Gastroesophageal sphincter (tissue), 4 donors: ENCODE data around the gene CLSTN2. TPM values are rescaled to one million over a fixed set of nuclear protein-coding genes. Genes with fewer than 3 reads are reported as not detected.

Experiments used
- ATAC-seq: fragments of 150-250 bp; one replicate; pipeline ENCODE4 v1.9.1; 2016; ENCODE audit warnings: mild to moderate bottlenecking, moderate library complexity
- H3K27ac ChIP-seq, 4 donors: fragments of 200-600 bp; sonication (generic) in 3 of 4; 1 replicate in 3 of 4; 2 replicates in 1 of 4; pipeline ENCODE4 v1.5.1; 2016 to 2019
- H3K27me3 ChIP-seq: fragments of 200-600 bp; sonication (generic); one replicate; pipeline ENCODE4 v1.5.1; 2019
- H3K36me3 ChIP-seq, 2 donors: fragments of 200-600 bp; sonication (generic); one replicate each; pipeline ENCODE4 v1.5.1; 2019; ENCODE audit warnings: control low read depth in 1 of 2
- H3K4me1 ChIP-seq, 3 donors: fragments of 200-600 bp; sonication (generic); 1 replicate in 2 of 3; 2 replicates in 1 of 3; pipeline ENCODE4 v1.5.1; 2016 to 2019; ENCODE audit warnings: control low read depth in 2 of 3
- H3K4me3 ChIP-seq, 2 donors: fragments of 200-600 bp; sonication (generic); one replicate each; pipeline ENCODE4 v1.5.1; 2019; ENCODE audit warnings: mild to moderate bottlenecking in 1 of 2, moderate library complexity in 1 of 2
- H3K9me3 ChIP-seq, 3 donors: fragments of 200-600 bp; sonication (generic); one replicate each; pipeline ENCODE4 v1.5.1; 2017 to 2019; ENCODE audit warnings: control low read depth in 2 of 3
- EP300 ChIP-seq: sonication (generic); formaldehyde crosslinking; IDR thresholded peaks from one replicate; pipeline ENCODE4 v1.6.1; 2017; ENCODE audit warnings: antibody characterized with exemption, mild to moderate bottlenecking
- POLR2A ChIP-seq, 2 donors: fragments of 450-650 bp; IDR thresholded peaks; one replicate each; pipeline ENCODE4 v1.6.1; 2017; ENCODE audit warnings: antibody characterized with exemption in 2 of 2, mild to moderate bottlenecking in 2 of 2, moderate library complexity in 1 of 2
- POLR2AphosphoS5 ChIP-seq: sonication (generic); formaldehyde crosslinking; IDR thresholded peaks from one replicate; pipeline ENCODE4 v1.6.1; 2017; ENCODE audit warnings: antibody characterized with exemption
- WGBS, 2 donors: methylation state at CpG; one replicate each; pipeline ENCODE4 v1.1.5; 2018; ENCODE audit warnings: low coverage in 1 of 2; 5-methylcytosine and 5-hydroxymethylcytosine counted together
- total RNA-seq, 4 donors: library from RNA; depleted of rRNA; stranded (reverse); fragments of >200 nt; gene quantifications; one replicate each; pipeline ENCODE4 v1.1.0, GENCODE V29; 2016
- TF ChIP-seq, protein P1 (sequence below), 4 experiments: fragments of 200-600 bp in 2 of 4; fragments of 450-650 bp in 2 of 4; sonication (generic) in 1 of 4; IDR thresholded peaks; one replicate each; pipeline ENCODE4 v1.5.1; 2017 to 2019; ENCODE audit warnings: antibody characterized with exemption in 4 of 4, mild to moderate bottlenecking in 2 of 4, moderate library complexity in 2 of 4

Gene CLSTN2
- total RNA-seq, 4 donors from 2014 or later: 6.6 to 9.7 (median 7.7) TPM

DNA sequence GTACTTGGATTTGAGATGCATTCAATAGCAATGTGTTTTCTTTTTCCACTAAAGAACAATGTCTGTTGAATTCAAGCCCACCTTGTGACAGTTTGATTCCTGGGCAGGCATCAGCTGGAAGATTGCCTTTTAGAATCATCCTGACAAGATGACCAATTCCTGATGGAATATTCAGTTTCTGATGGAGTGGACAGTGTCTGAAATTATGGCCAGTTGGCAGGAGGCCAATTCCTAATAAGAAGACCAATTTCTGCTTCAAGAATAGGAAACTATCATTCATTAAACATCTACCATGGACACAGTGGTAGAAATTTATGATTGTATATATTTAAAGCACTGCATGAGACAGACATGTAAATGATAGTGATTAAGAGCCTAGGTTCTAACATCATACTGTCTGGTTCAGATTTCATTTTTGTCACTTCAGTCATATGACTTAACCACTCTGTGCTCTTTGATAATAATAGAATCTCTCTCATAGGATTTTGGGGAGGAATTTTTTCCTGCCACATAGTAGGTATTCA is 133.6 kb downstream of the CLSTN2 start:
- Histone ChIP-seq H3K27me3 (no peaks in the 10 kb centered on the region), H3K4me1 (peaks cover 0 to 13% (median 0%) of the 10 kb centered on the region in 3 donors), H3K9me3 (no peaks in the 10 kb centered on the region), H3K27ac (no peak overlapping the region), H3K36me3 (no peaks in the 10 kb centered on the region), H3K4me3 (no peak overlapping the region)
- ATAC-seq: no peak
- TF ChIP-seq, protein P1, sequence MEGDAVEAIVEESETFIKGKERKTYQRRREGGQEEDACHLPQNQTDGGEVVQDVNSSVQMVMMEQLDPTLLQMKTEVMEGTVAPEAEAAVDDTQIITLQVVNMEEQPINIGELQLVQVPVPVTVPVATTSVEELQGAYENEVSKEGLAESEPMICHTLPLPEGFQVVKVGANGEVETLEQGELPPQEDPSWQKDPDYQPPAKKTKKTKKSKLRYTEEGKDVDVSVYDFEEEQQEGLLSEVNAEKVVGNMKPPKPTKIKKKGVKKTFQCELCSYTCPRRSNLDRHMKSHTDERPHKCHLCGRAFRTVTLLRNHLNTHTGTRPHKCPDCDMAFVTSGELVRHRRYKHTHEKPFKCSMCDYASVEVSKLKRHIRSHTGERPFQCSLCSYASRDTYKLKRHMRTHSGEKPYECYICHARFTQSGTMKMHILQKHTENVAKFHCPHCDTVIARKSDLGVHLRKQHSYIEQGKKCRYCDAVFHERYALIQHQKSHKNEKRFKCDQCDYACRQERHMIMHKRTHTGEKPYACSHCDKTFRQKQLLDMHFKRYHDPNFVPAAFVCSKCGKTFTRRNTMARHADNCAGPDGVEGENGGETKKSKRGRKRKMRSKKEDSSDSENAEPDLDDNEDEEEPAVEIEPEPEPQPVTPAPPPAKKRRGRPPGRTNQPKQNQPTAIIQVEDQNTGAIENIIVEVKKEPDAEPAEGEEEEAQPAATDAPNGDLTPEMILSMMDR (IDR thresholded peaks at IDR 0.05): no peak
- TF ChIP-seq POLR2A (IDR thresholded peaks at IDR 0.05) (no peak), EP300 (no peak), POLR2AphosphoS5 (no peak)

DNA sequence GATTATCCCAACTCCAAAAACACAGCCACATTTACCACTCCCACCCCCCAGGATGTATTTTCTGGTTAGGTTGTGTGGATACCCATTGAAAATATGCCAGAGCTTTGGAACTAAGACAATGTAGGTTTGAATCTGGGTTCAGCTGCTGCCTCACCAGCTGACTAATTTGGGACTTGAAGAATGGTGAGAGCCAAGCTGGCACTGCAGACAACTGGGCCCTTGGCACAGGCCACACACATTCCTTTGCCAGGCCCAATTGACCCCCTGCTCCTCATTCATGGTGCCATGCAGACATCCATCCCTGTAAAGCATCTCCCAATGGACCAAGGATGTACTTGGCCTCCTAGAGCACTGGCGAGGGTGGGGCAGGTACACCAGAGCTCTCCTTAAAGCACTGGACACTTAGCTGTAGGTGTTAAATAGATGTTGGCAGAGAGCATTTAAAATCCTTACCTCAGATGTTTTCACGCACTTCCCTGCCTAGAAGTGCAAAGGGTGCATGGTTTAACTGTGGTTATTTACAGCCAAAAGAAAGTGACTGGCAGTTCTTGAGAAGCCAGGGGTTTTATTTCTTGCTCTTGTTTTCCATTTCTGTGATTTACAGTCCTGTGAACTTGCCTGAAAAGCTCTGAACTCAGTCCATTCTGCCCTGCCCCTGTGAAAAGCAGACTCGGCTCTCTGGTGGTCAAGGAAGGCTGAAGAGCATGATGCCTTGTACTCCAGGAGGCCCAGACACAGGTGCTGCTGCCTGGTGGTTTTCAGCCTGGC is 138.5 kb downstream of the CLSTN2 start:
- no peak overlapping the region for H3K27ac ChIP-seq
- no peak for ATAC-seq
- 100% methylated on average over 1 of the region's 3 CpGs for WGBS, 2 donors
- no peaks in the 10 kb centered on the region for H3K36me3 ChIP-seq
- no peaks in the 10 kb centered on the region for H3K9me3 ChIP-seq
- no peak for TF ChIP-seq POLR2AphosphoS5
- no peak for TF ChIP-seq POLR2A (IDR thresholded peaks at IDR 0.05)
- TF ChIP-seq, protein P1 (IDR thresholded peaks at IDR 0.05): no peak
- no peak for TF ChIP-seq EP300
- H3K27me3 ChIP-seq: no peaks in the 10 kb centered on the region
- peaks cover 0 to under 1% (median 0%) of the 10 kb centered on the region in 3 donors for H3K4me1 ChIP-seq
- H3K4me3 ChIP-seq: no peak overlapping the region

DNA sequence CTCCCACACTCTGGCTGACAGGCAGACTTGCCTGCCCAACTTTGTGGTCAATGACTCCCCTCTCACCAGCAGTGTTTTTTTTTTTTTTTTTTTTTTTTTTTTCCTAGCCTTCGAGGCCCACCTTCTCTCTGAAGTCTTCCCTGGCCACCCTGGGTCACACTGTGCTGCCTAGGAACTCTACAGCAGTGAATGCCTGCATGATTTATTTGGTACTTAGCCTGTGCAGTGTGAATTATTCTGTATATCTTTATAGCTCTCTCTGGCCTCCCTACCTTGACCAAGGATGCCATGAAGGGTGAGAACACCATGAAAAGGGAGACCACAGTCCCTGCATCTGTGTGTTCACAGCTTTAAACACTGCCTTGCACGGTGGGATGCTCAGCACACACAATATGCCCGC is 141.6 kb downstream of the CLSTN2 start:
- Histone ChIP-seq H3K4me3 (no peak overlapping the region), H3K36me3 (no peaks in the 10 kb centered on the region), H3K4me1 (no peaks in the 10 kb centered on the region), H3K9me3 (no peaks in the 10 kb centered on the region), H3K27me3 (no peaks in the 10 kb centered on the region), H3K27ac (no peak overlapping the region)
- 83% methylated on average over 1 to 2 of the region's 3 CpGs for WGBS, 2 donors
- TF ChIP-seq POLR2A (IDR thresholded peaks at IDR 0.05) (no peak), POLR2AphosphoS5 (no peak), EP300 (no peak)
- TF ChIP-seq, protein P1 (IDR thresholded peaks at IDR 0.05): no peak
- no peak for ATAC-seq

DNA sequence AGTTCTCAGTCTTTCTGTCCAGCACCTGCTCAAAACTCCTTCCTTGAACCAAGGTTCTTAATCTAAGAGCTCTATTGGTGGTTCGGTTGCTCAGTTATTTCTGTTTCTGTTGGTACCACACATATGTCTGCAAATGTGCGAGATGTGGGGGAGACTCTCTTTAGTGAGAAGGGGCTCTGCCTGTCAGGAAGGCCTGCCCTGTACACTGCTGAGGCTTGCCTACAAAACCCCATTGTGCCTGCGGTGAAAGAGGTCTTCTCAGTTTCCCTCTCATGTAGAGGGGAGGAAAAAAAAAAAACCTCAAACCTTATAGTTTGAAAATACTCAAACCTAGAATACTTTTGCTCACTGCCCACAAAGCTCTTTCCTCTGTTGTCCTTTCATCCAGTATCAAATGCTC is 142.4 kb downstream of the CLSTN2 start:
- H3K4me3 ChIP-seq: no peak overlapping the region
- no peak overlapping the region for H3K27ac ChIP-seq
- H3K27me3 ChIP-seq: peaks cover 5% of the 10 kb centered on the region
- H3K36me3 ChIP-seq: no peaks in the 10 kb centered on the region
- no peak for ATAC-seq
- TF ChIP-seq POLR2A (IDR thresholded peaks at IDR 0.05) (no peak), EP300 (no peak), POLR2AphosphoS5 (no peak)
- TF ChIP-seq, protein P1 (IDR thresholded peaks at IDR 0.05): no peak
- H3K4me1 ChIP-seq: no peaks in the 10 kb centered on the region
- H3K9me3 ChIP-seq: no peaks in the 10 kb centered on the region
- WGBS, 2 donors: 69% methylated on average over 2 of the region's 3 CpGs; no CpG with 5 or more reads in 1 of the 2 donors

DNA sequence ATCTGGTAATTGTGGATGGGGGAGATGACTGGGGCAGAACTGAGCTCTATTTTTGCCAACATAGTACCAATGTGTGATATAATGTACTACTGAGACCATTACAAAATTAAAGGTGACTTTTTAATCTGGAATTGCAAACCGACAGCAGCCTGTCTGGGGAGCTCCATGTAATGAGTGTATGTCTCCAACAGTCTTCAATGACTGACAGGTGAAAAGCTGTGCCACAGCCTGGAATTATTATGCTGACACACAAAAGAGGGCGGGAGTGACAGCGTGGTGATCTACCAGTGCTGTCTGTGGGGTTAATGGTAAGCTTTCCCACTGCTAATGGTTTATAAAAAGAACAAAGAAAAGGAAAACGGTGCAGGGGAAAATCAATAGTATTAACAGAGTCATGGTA is 143.4 kb downstream of the CLSTN2 start:
- peaks cover 5% of the 10 kb centered on the region for H3K27me3 ChIP-seq
- TF ChIP-seq POLR2A (IDR thresholded peaks at IDR 0.05) (no peak), EP300 (no peak), POLR2AphosphoS5 (no peak)
- TF ChIP-seq, protein P1 (IDR thresholded peaks at IDR 0.05): no peak
- no peak overlapping the region for H3K4me3 ChIP-seq
- ATAC-seq: no peak
- H3K4me1 ChIP-seq: no peaks in the 10 kb centered on the region
- H3K9me3 ChIP-seq: no peaks in the 10 kb centered on the region
- no peaks in the 10 kb centered on the region for H3K36me3 ChIP-seq
- no peak overlapping the region for H3K27ac ChIP-seq
- 80 to 100% methylated on average over 3 to 4 of the region's 4 CpGs for WGBS, 2 donors
